Muscle of leg (tissue), 11 donors: ENCODE data around the gene CRYBG2. TPM values are rescaled to one million over a fixed set of nuclear protein-coding genes. Genes with fewer than 3 reads are reported as not detected.
A peak's percentile ranks its signal among the peaks of the same experiment; 100 is the strongest.

Source experiments
- DNase-seq: peaks from one replicate; pipeline ENCODE4 v3.0.0; 2013
- H3K27ac ChIP-seq: one replicate; pipeline ENCODE4 v1.5.1; 2013; ENCODE audit warnings: mild to moderate bottlenecking, low read length, control low read depth
- H3K27me3 ChIP-seq: one replicate; pipeline ENCODE4 v1.6.1; 2013; ENCODE audit warnings: low read length; ENCODE audit not compliant: control insufficient read depth, insufficient read depth
- H3K36me3 ChIP-seq: one replicate; pipeline ENCODE4 v1.6.1; 2013; ENCODE audit warnings: low read length; ENCODE audit not compliant: control insufficient read depth, insufficient read depth
- H3K4me1 ChIP-seq: one replicate; pipeline ENCODE4 v1.6.1; 2013; ENCODE audit warnings: low read length; ENCODE audit not compliant: control insufficient read depth, insufficient read depth
- H3K4me3 ChIP-seq: one replicate; pipeline ENCODE4 v1.5.1; 2013; ENCODE audit warnings: low read length, control low read depth
- H3K9me3 ChIP-seq: replicated peaks from 2 replicates; pipeline ENCODE4 v1.6.1; 2013; ENCODE audit warnings: low read depth, low read length; ENCODE audit not compliant: control insufficient read depth
- WGBS: methylation state at CpG from one replicate; pipeline ENCODE4 v1.1.5; 2013; ENCODE audit warnings: missing lambda C conversion rate; ENCODE audit not compliant: insufficient coverage; 5-methylcytosine and 5-hydroxymethylcytosine counted together
- polyA plus RNA-seq, 8 donors: library from polyadenylated mRNA; unstranded; fragments of 120-200 nt; gene quantifications; one replicate each; pipeline versions ENCODE4 v1.2.1 to v1.2.3, GENCODE V29; 2013; ENCODE audit warnings: inconsistent platforms in 1 of 8, low replicate concordance in 1 of 8; ENCODE audit not compliant: insufficient read length in 8 of 8, insufficient read depth in 1 of 8
- total RNA-seq: library from RNA; stranded (reverse); fragments of 120-200 nt; gene quantifications from one replicate; pipeline ENCODE4 v1.2.4, GENCODE V29; 2013

Gene CRYBG2
- total and polyA plus RNA-seq, 9 donors: 0.07 to 1.6 (median 0.20) TPM; not detected in 4

DNA sequence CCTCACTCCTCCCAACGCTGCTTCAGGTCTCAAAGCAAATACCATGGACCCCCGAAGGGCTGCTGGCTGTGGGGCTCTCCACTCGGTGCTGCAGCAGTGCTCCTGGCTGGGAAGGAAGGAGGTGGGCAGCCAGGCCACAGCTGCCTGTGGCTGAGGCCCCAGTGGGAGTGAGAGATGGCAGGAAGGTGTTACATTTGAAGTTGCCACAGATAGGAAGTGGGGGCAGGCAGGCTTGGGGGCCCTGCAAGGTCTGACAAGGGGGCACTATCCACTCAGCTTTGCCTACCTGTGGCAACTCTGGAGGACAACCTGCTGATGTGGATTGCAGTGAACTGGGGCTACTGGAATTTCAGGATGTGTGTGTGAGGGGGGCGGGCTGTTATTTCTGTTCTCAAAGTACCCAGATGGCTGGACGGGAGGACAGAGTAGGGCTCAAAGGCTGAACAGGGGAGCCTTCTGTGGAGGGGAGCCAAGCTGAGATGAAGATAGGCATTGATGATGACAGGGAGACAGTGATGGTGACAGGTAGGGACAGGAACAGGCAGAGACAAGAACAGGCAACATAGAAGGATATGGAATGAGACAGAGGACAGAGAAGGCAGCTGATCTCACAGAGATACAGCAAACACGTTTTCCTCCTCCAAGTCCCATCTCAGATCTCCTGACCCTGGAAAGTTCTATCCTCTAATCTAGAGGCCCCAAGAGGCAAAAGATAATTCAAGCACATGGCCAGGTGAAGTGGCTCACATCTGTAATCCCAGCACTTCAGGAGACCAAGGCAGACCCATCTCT, 16.9 kb upstream of the CRYBG2 start:
- Histone ChIP-seq H3K27me3 (peaks cover 5% of the 10 kb centered on the region), H3K36me3 (no peaks in the 10 kb centered on the region), H3K4me1 (no peaks in the 10 kb centered on the region), H3K9me3 (no peaks in the 10 kb centered on the region), H3K4me3 (no peak overlapping the region), H3K27ac (no peak overlapping the region)
- no peak for DNase-seq
- whole genome bisulfite sequencing: 51% methylated on average over 4 of the region's 6 CpGs

DNA sequence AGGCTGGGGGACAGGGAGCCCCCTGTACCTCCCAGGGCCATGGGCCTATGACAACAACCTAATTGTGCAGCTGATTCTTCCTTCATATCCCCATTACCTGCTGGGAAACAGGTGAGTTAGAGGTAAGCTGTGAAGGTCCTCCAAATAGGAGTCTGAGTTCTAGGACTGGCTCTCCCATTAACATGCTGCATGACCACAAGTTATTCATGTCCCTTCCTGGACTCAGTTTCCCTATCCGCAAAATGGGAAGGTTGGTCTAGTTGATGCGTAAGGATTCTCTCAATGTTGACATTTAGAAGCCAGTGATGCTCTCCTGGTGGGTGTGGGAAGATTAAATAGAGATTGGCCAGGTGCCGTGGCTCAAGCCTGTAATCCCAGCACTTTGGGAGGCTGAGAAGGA, 14.6 kb upstream of the CRYBG2 start:
- no peak for DNase-seq
- H3K27me3 ChIP-seq: peaks cover 17% of the 10 kb centered on the region
- no peak overlapping the region for H3K4me3 ChIP-seq
- 100% methylated on average over 1 of the region's 3 CpGs for WGBS
- no peaks in the 10 kb centered on the region for H3K36me3 ChIP-seq
- H3K4me1 ChIP-seq: no peaks in the 10 kb centered on the region
- H3K27ac ChIP-seq: no peak overlapping the region
- H3K9me3 ChIP-seq: no peaks in the 10 kb centered on the region

DNA sequence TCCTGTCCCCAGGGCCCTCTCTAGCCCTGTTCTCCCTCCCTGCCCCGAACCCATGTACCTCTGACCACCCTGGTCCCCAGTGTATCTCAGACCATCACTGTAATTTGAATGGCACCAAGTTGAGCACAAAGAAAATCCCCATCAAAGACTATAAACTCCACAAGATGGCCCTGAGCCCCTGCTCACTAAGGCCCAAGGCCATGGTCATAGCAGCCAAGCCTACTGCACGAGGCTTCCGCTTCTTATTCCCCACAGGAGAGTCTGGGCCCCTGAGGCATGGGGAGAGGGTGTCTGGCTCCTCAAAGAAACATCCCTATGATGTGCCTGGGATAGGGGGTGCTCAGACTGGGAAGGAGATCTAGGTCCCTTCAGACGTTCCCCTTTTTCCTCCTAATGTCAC, 14.1 kb upstream of the CRYBG2 start:
- no peak for DNase-seq
- no peaks in the 10 kb centered on the region for H3K9me3 ChIP-seq
- H3K27me3 ChIP-seq: peaks cover 17% of the 10 kb centered on the region
- no peak overlapping the region for H3K27ac ChIP-seq
- no peaks in the 10 kb centered on the region for H3K36me3 ChIP-seq
- no peak overlapping the region for H3K4me3 ChIP-seq
- H3K4me1 ChIP-seq: no peaks in the 10 kb centered on the region
- 75% methylated on average over 1 of the region's 4 CpGs for WGBS

DNA sequence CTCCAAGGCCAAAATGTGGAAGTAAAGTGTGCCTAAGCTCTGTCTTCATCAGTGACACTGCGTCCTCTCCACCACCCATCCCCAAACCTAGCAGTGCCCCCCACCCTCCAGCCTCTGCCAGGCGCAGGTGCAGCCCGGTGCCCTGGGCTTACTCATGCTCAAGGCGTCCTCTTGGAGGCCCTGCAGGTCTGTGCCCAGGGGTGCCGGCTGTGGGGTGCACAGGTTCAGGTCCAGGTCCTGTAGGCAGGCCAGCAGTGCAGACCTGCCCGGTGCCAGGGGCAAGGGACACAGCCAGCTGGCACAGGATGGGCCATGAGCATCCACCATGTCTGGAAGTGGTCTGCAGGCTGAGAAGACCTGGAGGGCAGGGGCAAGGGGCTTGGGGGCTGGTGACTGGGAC, 13.5 kb upstream of the CRYBG2 start:
- DNase-seq: no peak
- Histone ChIP-seq H3K4me3 (no peak overlapping the region), H3K36me3 (no peaks in the 10 kb centered on the region), H3K27ac (no peak overlapping the region), H3K9me3 (no peaks in the 10 kb centered on the region), H3K27me3 (peaks cover 18% of the 10 kb centered on the region), H3K4me1 (no peaks in the 10 kb centered on the region)
- 88% methylated on average over 5 of the region's 6 CpGs for WGBS

DNA sequence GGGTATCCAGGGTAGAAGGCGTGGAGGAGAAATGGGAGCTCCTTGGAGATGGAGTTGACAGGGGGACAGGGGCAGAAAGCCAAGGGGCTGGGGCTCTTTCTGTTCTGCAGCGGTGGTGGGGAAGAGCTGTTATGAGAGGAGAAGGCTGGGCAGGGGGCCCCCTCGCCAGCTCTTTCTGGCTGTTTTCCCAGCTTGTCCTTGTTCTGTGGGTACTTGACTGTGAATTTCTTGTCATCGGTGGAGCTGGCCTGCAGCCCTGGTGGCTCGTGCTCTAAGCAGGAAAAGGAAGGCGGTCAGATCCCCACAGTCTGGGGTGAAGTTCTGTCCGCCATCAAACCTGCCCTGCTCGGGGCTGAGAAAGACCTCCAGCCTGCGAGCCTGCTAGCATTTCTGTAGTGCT, 11.0 kb upstream of the CRYBG2 start:
- Histone ChIP-seq H3K9me3 (no peaks in the 10 kb centered on the region), H3K4me3 (no peak overlapping the region), H3K4me1 (peaks cover 9% of the 10 kb centered on the region), H3K36me3 (no peaks in the 10 kb centered on the region), H3K27ac (no peak overlapping the region), H3K27me3 (peaks cover 41% of the 10 kb centered on the region)
- 44% methylated on average over 7 of the region's 9 CpGs for WGBS
- DNase-seq: no peak

DNA sequence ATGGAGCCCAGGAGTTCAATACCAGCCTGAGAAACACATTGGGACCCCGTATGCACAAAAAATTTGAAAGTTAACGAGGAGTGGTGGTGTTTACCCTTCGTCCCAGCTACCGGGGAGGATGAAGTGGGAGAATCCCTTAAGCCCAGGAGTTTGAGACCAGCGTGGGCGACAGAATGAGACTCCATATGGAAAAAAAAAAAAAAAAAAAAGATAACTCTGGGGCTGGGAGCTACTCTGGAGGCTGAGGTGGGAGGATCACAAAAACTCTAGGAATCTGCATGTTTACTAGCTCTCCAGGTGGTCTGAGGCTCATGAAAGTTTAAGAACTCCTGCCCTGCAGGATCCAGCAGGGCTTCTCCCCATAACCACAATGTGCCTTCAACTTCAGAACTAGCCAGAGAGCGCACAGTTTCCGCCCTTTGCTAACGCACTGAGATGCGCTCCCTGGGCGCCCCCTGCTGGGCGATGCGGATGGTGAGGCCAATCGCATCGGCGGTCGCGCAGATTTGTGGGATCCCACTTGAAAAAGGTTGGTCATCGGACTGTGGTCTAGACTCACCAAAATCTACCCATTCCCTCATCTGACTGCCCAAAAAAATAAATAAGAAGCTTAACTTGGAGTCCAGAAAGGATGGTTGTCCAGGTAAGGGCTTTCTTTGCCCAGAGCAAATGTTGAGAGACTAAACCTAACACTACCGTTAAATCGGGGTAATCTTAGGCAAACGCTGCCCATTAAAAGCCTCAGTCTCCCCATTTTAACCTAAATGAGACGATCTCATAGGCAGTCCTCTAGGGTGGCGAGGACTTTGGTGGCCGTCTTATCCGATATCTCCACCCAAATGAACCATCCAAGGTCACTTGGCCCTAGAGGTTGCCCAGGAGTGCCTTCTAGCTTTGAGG, 9.9 kb upstream of the CRYBG2 start:
- no peak overlapping the region for H3K4me3 ChIP-seq
- H3K27ac ChIP-seq: no peak overlapping the region
- H3K4me1 ChIP-seq: peaks cover 12% of the 10 kb centered on the region
- 29% methylated on average over 17 of the region's 26 CpGs for WGBS
- H3K36me3 ChIP-seq: no peaks in the 10 kb centered on the region
- H3K9me3 ChIP-seq: no peaks in the 10 kb centered on the region
- peak; percentile 72 for DNase-seq
- peaks cover 51% of the 10 kb centered on the region for H3K27me3 ChIP-seq

DNA sequence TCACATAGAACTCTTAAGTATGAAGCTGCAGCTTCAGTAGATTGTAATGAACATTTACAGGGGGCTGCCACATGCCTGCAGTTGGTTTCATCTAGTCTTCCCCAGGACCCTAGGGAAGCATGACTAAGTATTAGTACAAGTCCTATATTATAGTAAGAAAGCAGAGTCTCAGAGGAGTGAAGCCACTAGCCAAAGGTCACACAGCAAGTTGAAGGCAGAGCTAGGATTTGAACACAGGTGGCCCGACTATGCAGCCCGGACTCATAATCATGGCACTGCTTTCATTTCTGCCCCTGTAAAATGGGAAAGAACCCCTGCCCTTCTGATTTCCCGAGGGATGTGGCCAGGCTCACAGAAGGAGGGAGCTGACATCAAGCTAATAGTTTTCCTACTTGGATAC, 8.4 kb upstream of the CRYBG2 start:
- Histone ChIP-seq H3K27ac (no peak overlapping the region), H3K36me3 (no peaks in the 10 kb centered on the region), H3K4me1 (peaks cover 12% of the 10 kb centered on the region), H3K4me3 (no peak overlapping the region), H3K9me3 (no peaks in the 10 kb centered on the region), H3K27me3 (peaks cover 61% of the 10 kb centered on the region)
- DNase-seq: no peak
- WGBS: 88% methylated on average over 2 of the region's 3 CpGs

DNA sequence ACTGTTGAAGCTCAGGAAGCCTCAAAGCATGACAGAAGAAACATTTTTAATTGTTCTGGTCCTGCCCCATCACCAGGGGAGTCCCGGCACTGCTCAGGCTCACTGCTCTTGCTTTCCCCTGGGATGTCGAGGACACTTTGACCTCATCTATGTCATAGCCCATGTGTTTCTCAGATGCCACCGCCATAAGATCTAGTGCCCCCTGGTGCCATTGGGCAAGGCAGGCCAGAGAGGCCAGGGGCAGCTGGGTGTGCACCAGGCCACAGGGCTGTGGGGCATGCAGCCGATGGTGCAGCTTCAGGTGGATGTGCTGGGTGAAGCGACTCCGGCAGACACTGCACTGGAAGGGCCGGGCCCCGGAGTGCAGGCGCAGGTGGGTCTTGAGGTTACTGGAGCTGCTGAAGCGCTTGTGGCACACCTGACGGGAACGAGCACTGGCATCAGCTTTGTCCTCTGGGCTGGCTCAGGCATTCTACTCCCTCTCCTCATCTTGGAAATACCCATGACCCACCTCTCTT, 7.7 kb upstream of the CRYBG2 start:
- no peak for DNase-seq
- 90% methylated on average over 12 of the region's 12 CpGs for WGBS
- peaks cover 68% of the 10 kb centered on the region for H3K27me3 ChIP-seq

DNA sequence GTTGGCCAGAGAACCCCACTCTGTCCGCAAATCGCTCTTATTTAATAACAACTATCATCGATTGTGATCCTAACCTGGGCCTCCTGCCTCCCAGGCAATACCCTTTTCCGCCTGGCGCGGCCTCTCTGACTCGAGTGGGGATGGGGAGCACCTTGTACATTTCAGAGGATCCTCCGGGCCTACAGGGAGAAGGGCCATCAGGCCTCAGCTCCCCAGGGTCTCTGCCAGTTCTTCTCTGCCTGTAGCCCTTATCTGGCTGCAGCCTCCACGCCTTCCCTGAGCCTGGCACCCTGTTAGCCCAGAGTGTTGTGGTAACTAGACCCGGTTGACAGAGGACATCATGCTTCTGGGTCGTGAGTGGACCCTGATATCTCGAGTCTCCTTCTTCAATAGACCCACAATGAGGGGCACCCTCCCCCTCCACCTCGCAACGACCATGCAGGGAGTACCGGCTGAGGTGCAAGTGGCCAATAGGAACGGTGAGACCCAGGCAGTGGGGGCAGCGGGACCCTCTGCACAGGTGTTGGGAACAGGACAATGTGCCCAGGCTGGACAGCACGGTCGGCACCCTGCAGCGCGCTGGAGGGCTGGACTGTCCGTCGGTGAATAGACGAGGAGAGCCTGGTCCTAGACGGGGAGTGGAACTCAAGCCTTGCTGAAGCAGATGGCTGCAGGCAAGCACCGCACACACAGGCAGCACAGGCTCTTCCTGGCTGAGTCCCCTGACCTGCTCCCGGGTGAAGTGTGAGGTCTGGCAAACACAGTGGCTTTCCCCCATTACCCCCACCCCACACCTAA, 7.1 kb upstream of the CRYBG2 start:
- no peak for DNase-seq
- Histone ChIP-seq H3K4me1 (peaks cover 12% of the 10 kb centered on the region), H3K27me3 (peaks cover 73% of the 10 kb centered on the region), H3K36me3 (no peaks in the 10 kb centered on the region), H3K27ac (no peak overlapping the region), H3K9me3 (no peaks in the 10 kb centered on the region), H3K4me3 (no peak overlapping the region)
- 63% methylated on average over 18 of the region's 27 CpGs for WGBS

More for the DNA sequence above, 7.7 kb upstream of the CRYBG2 start:
- Histone ChIP-seq H3K9me3 (no peaks in the 10 kb centered on the region), H3K4me1 (peaks cover 12% of the 10 kb centered on the region), H3K27ac (no peak overlapping the region), H3K4me3 (no peak overlapping the region), H3K36me3 (no peaks in the 10 kb centered on the region)
